WTC11 (cell line): ENCODE data around the gene NEDD4L. TPM values are rescaled to one million over a fixed set of nuclear protein-coding genes. Genes with fewer than 3 reads are reported as not detected.

Experiments used
- ATAC-seq: fragments of 200-7000 bp; cut with Tn5 transposase; 2 replicates; pipeline ENCODE4 v1.10.0; 2021; ENCODE audit warnings: mild to moderate bottlenecking, moderate library complexity
- CTCF ChIA-PET: fragments of 300-600 bp; sonication (Branson Sonifier 250); formaldehyde crosslinking; loops from one replicate; lab custom pipeline; 2021; ENCODE audit warnings: antibody characterized with exemption; lab: Charles Lee
- POLR2A ChIA-PET: fragments of 350-600 bp; sonication (Branson Sonifier 250); formaldehyde crosslinking; loops from one replicate; lab custom pipeline; 2021; ENCODE audit warnings: antibody characterized with exemption; lab: Charles Lee
- DNase-seq: peaks from one replicate; pipeline ENCODE4 v3.0.0; 2021; ENCODE audit warnings: low spot score
- H3K27ac Mint-ChIP-seq: 2 replicates; pipeline ENCODE4 v1.8.0; 2021; ENCODE audit warnings: mixed read lengths
- H3K27me3 Mint-ChIP-seq: 2 replicates; pipeline ENCODE4 v1.8.0; 2021; ENCODE audit warnings: low read depth, mild to moderate bottlenecking, moderate library complexity, mixed read lengths
- H3K36me3 Mint-ChIP-seq: 2 replicates; pipeline ENCODE4 v1.8.0; 2021; ENCODE audit warnings: mixed read lengths
- H3K4me1 Mint-ChIP-seq: 2 replicates; pipeline ENCODE4 v1.8.0; 2022; ENCODE audit warnings: mixed read lengths
- H3K4me3 Mint-ChIP-seq: 2 replicates; pipeline ENCODE4 v1.8.0; 2021; ENCODE audit warnings: mild to moderate bottlenecking, moderate library complexity, mixed read lengths
- H3K9me3 Mint-ChIP-seq: 2 replicates; pipeline ENCODE4 v1.8.0; 2021; ENCODE audit warnings: mixed read lengths
- ATF2 ChIP-seq: sonication (generic); formaldehyde crosslinking; IDR thresholded peaks from 2 replicates; pipeline ENCODE4 v1.8.1; 2022; ENCODE audit warnings: low read depth, missing genetic modification reagents, borderline replicate concordance
- CDX4 ChIP-seq: fragments of 250-450 bp; sonication (Bioruptor Pico); IDR thresholded peaks from 2 replicates; pipeline ENCODE4 v1.9.0; 2021; ENCODE audit warnings: moderate library complexity, mild to moderate bottlenecking, inconsistent platforms, borderline replicate concordance
- E2F1 ChIP-seq: sonication (generic); formaldehyde crosslinking; IDR thresholded peaks from 2 replicates; pipeline ENCODE4 v1.8.0; 2022; ENCODE audit warnings: mild to moderate bottlenecking, missing genetic modification reagents
- E2F4 ChIP-seq: sonication (generic); formaldehyde crosslinking; IDR thresholded peaks from 2 replicates; pipeline ENCODE4 v1.8.1; 2022; ENCODE audit warnings: low read depth, mild to moderate bottlenecking, moderate library complexity, missing genetic modification reagents, borderline replicate concordance
- E2F5 ChIP-seq: sonication (generic); formaldehyde crosslinking; IDR thresholded peaks from 2 replicates; pipeline ENCODE4 v1.8.1; 2022; ENCODE audit warnings: mild to moderate bottlenecking, moderate library complexity, missing genetic modification reagents
- ELF4 ChIP-seq: sonication (generic); formaldehyde crosslinking; IDR thresholded peaks from 2 replicates; pipeline ENCODE4 v1.8.1; 2022; ENCODE audit warnings: low read depth, mild to moderate bottlenecking, moderate library complexity, missing genetic modification reagents
- ETV6 ChIP-seq: sonication (generic); formaldehyde crosslinking; IDR thresholded peaks from 2 replicates; pipeline ENCODE4 v1.8.1; 2022; ENCODE audit warnings: mild to moderate bottlenecking, missing genetic modification reagents
- FOXJ3 ChIP-seq: sonication (generic); formaldehyde crosslinking; IDR thresholded peaks from 2 replicates; pipeline ENCODE4 v1.9.0; 2021; ENCODE audit warnings: missing genetic modification reagents, mild to moderate bottlenecking, borderline replicate concordance
- HMGA2 ChIP-seq: fragments of 250-450 bp; sonication (Bioruptor Pico); IDR thresholded peaks from 2 replicates; pipeline ENCODE4 v1.4.0; 2021; ENCODE audit warnings: mild to moderate bottlenecking, moderate library complexity
- MAX ChIP-seq: sonication (generic); formaldehyde crosslinking; IDR thresholded peaks from 2 replicates; pipeline ENCODE4 v1.8.0; 2022; ENCODE audit warnings: mild to moderate bottlenecking, missing genetic modification reagents
- NFE2L1 ChIP-seq: sonication (generic); formaldehyde crosslinking; IDR thresholded peaks from 2 replicates; pipeline ENCODE4 v1.8.1; 2023; ENCODE audit warnings: missing genetic modification reagents
- RELA ChIP-seq: sonication (generic); formaldehyde crosslinking; IDR thresholded peaks from 2 replicates; pipeline ENCODE4 v1.8.1; 2022; ENCODE audit warnings: missing genetic modification reagents, mild to moderate bottlenecking, borderline replicate concordance
- RORB ChIP-seq: fragments of 250-450 bp; sonication (Bioruptor Pico); IDR thresholded peaks from 2 replicates; pipeline ENCODE4 v1.9.0; 2021; ENCODE audit warnings: mild to moderate bottlenecking
- SMAD3 ChIP-seq: sonication (generic); formaldehyde crosslinking; IDR thresholded peaks from 2 replicates; pipeline ENCODE4 v1.8.0; 2022; ENCODE audit warnings: missing genetic modification reagents, mild to moderate bottlenecking, borderline replicate concordance
- STAT6 ChIP-seq: sonication (generic); formaldehyde crosslinking; conservative IDR thresholded peaks from 2 replicates; pipeline ENCODE4 v1.8.1; 2023; ENCODE audit warnings: mild to moderate bottlenecking, low read depth, missing genetic modification reagents, moderate library complexity
- TEAD4 ChIP-seq: sonication (generic); formaldehyde crosslinking; IDR thresholded peaks from 2 replicates; pipeline ENCODE4 v1.8.0; 2022; ENCODE audit warnings: mild to moderate bottlenecking, missing genetic modification reagents
- ZBTB43 ChIP-seq: sonication (generic); formaldehyde crosslinking; IDR thresholded peaks from 2 replicates; pipeline ENCODE4 v1.8.1; 2023; ENCODE audit warnings: mild to moderate bottlenecking, missing genetic modification reagents
- ZNF416 ChIP-seq: fragments of 250-450 bp; sonication (Bioruptor Pico); IDR thresholded peaks from 2 replicates; pipeline ENCODE4 v1.9.0; 2021; ENCODE audit warnings: mild to moderate bottlenecking, inconsistent platforms
- ZNF512 ChIP-seq: sonication (generic); formaldehyde crosslinking; IDR thresholded peaks from 2 replicates; pipeline ENCODE4 v1.8.1; 2022; ENCODE audit warnings: missing genetic modification reagents, borderline replicate concordance
- total RNA-seq: library from RNA; stranded (reverse); gene quantifications from 3 replicates; pipeline ENCODE4 v1.2.3, GENCODE V29; 2021

NEDD4L gene
- total RNA-seq, 1 experiment from 2014 or later: 88.0 TPM

GRCh38 chr18:58411323-58411722, 367.3 kb downstream of the NEDD4L start:
- TF ChIP-seq FOXJ3 (CRISPR knock-in tag): no peak
- TF ChIP-seq ZBTB43 (CRISPR knock-in tag): no peak
- no peak for TF ChIP-seq HMGA2
- TF ChIP-seq SMAD3 (CRISPR knock-in tag): no peak
- TF ChIP-seq RELA (CRISPR knock-in tag): no peak
- TF ChIP-seq ATF2 (CRISPR knock-in tag): no peak
- no peak for TF ChIP-seq ZNF512 (CRISPR knock-in tag)
- TF ChIP-seq MAX: no peak
- no peak for TF ChIP-seq RORB (CRISPR knock-in tag)
- TF ChIP-seq E2F5 (CRISPR knock-in tag): no peak
- TF ChIP-seq E2F1 (CRISPR knock-in tag): no peak
- TF ChIP-seq TEAD4 (CRISPR knock-in tag): no peak
- TF ChIP-seq ETV6 (CRISPR knock-in tag): no peak
- TF ChIP-seq NFE2L1 (CRISPR knock-in tag): no peak
- TF ChIP-seq ZNF416 (CRISPR knock-in tag): no peak
- DNase-seq: no peak
- Mint-ChIP-seq H3K36me3 (no peaks in the 10 kb centered on the region), H3K27ac (no peak overlapping the region), H3K4me3 (no peak overlapping the region), H3K27me3 (no peaks in the 10 kb centered on the region), H3K4me1 (0 out of 2 replicates have a peak, but pooled peaks cover 4% of the 10 kb centered on the region), H3K9me3 (no peaks in the 10 kb centered on the region)
- ATAC-seq: no peak; the same call in 1 of the 2 replicates
- ChIA-PET POLR2A (no interaction called here), CTCF (no interaction called here)

GRCh38 chr18:58412844-58413666, 369.0 kb downstream of the NEDD4L start:
- no peaks in the 10 kb centered on the region for H3K36me3 Mint-ChIP-seq
- no peak overlapping the region; the same call in 1 of the 2 replicates for H3K27ac Mint-ChIP-seq
- H3K27me3 Mint-ChIP-seq: peaks cover 4% of the 10 kb centered on the region; the same call in 1 of the 2 replicates
- POLR2A ChIA-PET: no interaction called here
- CTCF ChIA-PET: interaction anchor here (1.2 kb wide), 1 partner anchor 351 kb away, joined by 3 read pairs; no protein-coding TSS in a partner anchor
- H3K9me3 Mint-ChIP-seq: no peaks in the 10 kb centered on the region
- ATAC-seq (no peak), DNase-seq (no peak)
- H3K4me3 Mint-ChIP-seq: no peak overlapping the region
- 0 out of 2 replicates have a peak, but pooled peaks cover 4% of the 10 kb centered on the region for H3K4me1 Mint-ChIP-seq
- TF ChIP-seq ELF4 (CRISPR knock-in tag) (no peak), CDX4 (no peak), STAT6 (no peak), ZNF512 (CRISPR knock-in tag) (no peak), RORB (CRISPR knock-in tag) (no peak), TEAD4 (CRISPR knock-in tag) (no peak), E2F4 (CRISPR knock-in tag) (no peak)
